Cardiac fibroblast (primary cell): ENCODE data around the gene DHX9.

Source experiments
- DNase-seq, 2 donors: peaks; one replicate each; pipeline versions ENCODE4 v3.0.0 to v3.0.0-alpha.2; 2010; ENCODE audit warnings: low read depth in 2 of 2
- H3K4me3 ChIP-seq, 2 donors: replicated peaks in 1 of 2; 1 replicate in 1 of 2; 2 replicates in 1 of 2; pipeline ENCODE4 v1.5.1; 2011; ENCODE audit warnings: low read depth in 2 of 2, low read length in 2 of 2, mild to moderate bottlenecking in 2 of 2, moderate library complexity in 1 of 2
- CTCF ChIP-seq: IDR thresholded peaks from one replicate; pipeline ENCODE4 v1.5.1; 2011; ENCODE audit warnings: low read depth, mild to moderate bottlenecking, low read length, inconsistent platforms

The DHX9 gene

GRCh38 chr1:182925661-182926060 is 86.5 kb downstream of the DHX9 start:
- TF ChIP-seq CTCF = no peak
- DNase-seq = no peak
- no peak overlapping the region for H3K4me3 ChIP-seq

GRCh38 chr1:182927693-182928433 is 88.7 kb downstream of the DHX9 start:
- no peak for TF ChIP-seq CTCF
- no peak overlapping the region for H3K4me3 ChIP-seq
- DNase-seq = no peak

GRCh38 chr1:182930985-182931384 is 91.8 kb downstream of the DHX9 start:
- TF ChIP-seq CTCF = no peak
- no peak for DNase-seq
- no peak overlapping the region for H3K4me3 ChIP-seq

GRCh38 chr1:182935716-182936115 is 96.6 kb downstream of the DHX9 start:
- no peak for TF ChIP-seq CTCF
- DNase-seq = no peak
- no peak overlapping the region for H3K4me3 ChIP-seq
